ENCODE data around the gene DBN1.

The DBN1 gene

DNA sequence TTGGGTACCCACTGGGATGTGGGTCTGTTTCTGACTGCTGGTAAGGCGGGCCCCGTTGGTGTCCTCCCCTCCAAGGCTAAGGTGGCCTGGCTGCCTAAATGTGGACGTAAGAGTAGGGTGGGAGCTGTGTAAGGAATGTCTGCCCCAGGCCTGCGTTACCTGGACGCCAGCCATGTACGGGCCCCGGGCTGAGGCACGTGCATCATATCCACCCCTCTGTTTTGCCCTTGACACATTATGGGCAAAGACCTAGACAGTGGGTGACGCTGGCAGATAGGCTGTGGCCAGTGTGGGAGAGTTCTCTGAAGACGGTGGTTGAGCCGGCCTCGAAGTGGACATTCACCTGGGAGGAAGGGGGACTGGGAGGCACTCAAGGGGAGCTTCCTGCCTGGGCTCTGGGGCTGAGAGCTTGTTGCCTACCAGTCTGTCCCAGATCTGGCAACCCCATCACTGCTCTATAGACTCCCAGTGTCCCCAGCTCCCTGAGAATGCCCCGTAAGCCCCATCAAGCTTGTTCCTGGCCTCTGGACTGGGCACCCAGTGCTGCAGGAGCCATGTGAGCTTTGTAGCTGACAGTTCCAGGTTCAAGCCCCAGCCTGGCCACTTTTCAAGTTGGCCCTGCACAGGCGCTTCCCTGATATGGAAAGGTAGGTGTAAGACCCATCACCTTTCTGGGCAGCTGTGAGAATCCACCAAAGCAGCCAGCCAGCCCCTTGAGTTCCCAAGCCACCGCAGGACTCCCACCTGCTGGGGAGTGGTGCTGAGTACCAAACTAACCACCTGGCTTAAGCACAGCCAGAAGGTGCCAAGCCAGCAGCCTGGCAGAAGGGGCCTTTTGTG is 30.1 kb downstream of the DBN1 start:
- no peak for DNase-seq (ENCODE audit: low spot score)

DNA sequence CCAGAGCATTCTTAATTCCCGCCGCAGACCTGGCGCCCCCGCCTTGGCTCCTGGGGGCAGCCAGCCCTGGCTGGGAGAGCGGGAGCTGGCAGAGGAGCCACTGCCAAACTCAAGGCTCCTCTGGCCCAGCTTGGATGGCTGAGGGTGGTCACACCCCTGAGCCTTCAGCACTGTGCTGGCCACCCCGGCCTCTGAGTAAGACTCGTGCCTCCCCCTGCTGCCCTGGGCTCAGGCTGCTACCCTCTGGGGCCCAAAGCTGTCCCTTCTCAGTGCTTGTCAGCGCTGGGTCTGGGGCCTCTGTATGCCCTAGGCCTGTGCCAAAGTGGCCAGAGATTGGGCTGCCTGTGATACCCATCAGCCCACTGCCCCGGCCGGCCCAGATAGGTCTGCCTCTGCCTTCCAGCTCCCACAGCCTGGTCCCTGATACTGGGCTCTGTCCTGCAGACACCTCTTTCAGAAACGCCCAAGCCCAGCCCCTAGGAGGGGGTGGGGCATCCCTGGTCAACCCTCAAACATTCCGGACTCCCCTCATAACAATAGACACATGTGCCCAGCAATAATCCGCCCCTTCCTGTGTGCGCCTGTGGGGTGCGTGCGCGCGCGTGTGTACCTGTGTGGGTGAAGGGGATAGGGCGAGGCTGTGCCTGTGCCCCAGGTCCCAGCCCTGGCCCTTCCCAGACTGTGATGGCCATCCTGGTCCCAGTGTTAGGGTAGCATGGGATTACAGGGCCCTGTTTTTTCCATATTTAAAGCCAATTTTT is 31.2 kb downstream of the DBN1 start:
- no peak for DNase-seq (ENCODE audit: low spot score)

GRCh38 chr5:177440990-177441780 is 32.2 kb downstream of the DBN1 start:
- no peak for DNase-seq (ENCODE audit: low spot score)

DNA sequence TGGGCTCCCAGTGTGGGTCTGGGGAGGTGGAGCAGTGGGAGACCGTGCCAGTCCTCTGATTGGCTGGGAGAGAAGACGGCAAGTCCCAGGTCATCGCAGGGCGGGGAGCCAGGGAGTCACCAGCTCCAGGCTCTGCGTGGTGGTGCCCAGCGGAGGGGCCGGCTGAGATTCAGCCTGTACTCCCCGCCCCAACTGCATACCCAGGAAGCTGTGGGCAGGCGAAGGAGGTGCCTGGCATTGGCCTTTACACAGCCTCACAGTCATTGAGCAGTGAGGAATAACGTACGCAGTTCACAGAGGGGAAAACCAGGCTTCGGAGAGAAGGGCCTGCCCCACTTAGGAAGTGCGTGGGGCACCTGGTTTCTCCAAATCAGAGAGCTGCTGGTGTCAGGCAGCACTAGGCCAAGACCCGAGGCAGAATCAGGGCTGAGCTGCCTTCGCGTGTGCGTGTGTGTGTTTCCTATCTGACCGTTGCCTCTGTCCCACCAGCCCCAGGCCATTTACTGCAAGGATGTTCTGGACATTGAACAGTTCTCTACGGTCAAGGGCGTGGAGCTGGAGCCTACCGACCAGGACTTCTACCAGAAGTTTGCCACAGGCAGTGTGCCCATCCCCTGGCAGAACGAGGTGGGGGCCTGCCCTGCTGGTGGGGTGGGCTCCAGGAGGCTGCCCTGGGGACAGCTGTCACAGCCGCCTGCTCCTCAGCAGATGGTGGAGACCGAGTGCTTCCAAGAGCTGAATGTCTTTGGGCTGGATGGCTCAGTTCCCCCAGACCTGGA is 33.0 kb downstream of the DBN1 start:
- no peak for DNase-seq (ENCODE audit: low spot score)

DNA sequence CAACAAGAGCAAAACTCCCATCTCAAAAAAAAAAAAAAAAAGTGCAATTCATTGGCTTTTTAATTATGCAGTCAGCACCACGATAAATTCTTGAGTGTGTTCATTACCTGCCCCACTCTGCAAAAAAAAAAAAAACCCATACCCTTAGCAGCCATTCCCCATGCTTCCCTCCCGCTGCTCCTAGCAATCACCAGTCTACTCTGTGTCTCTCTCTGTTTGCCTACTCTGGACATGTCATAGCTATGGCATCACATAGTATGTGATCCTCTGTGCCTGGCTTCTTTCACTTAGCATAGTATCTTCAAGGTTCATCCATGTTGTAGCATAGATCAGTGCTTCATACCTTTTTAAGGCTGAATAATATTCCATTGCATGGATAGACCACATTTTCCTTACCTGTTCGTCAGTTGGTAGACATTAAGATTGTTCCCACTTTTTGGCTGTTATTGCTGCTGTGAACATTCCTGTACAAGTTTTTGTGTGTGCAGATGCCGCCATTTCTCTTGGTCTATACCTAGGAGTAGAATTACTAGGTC is 33.8 kb downstream of the DBN1 start:
- DNase-seq (ENCODE audit: low spot score): no peak

DNA sequence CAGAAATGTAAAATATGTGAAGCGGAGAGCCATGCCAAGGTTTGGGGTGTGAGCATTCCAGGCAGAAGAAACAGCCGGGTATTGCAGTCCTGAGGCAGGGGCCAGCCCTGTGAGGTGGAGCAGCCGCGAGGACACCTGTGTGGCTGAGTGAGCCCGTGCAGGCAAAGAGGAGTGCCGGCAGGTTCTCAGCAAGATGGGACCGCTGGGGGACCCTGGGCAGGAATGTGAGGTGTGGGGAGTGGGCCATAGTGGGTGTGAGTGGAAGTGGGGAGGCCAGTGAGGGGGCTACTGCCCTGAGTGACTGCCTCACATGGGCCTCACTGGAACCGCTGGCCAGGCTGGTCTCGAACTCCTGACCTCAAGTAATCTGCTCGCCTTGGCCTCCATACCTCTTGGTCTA is 35.0 kb downstream of the DBN1 start:
- DNase-seq (ENCODE audit: low spot score): no peak

DNA sequence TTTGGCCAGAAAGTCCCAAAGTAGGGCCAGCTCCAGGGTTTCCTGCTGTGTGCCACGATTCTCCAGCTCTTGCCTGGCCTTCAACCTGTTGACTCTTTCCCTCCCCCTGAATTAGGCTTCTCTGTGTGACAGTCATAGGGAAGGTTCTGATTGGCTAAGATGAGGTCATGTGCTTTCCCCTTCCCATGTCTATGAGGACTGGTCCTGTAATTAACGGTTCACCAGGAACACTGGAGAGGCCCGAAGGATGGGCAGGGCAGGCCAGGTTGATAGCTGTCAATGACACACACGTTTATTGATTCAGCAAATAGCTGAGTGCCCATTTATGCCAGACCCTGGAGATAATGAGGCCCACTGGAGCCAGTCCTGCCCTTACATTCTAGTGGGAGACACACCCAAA is 35.8 kb downstream of the DBN1 start:
- no peak for DNase-seq (ENCODE audit: low spot score)

DNA sequence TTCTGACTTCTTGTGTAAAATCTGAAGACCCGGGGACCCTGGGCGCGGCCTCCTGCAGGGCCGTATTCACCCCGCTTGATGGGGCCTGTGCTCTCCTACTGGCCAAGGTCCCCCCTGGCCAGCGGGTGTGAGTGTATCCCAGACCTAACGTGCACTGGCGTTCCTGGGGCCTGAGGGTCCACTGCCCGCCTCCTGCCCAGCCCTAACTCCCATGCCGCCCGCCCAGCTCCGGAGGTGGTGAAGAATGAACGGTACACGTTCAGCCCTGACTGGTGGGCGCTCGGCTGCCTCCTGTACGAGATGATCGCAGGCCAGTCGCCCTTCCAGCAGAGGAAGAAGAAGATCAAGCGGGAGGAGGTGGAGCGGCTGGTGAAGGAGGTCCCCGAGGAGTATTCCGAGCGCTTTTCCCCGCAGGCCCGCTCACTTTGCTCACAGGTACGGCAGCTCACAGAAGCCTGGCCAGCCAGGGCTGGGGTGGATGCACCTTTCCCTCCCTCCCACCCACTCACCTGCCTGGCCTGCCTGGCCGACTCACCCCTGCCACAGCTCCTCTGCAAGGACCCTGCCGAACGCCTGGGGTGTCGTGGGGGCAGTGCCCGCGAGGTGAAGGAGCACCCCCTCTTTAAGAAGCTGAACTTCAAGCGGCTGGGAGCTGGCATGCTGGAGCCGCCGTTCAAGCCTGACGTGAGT is 37.4 kb downstream of the DBN1 start:
- DNase-seq (ENCODE audit: low spot score): no peak

DNA sequence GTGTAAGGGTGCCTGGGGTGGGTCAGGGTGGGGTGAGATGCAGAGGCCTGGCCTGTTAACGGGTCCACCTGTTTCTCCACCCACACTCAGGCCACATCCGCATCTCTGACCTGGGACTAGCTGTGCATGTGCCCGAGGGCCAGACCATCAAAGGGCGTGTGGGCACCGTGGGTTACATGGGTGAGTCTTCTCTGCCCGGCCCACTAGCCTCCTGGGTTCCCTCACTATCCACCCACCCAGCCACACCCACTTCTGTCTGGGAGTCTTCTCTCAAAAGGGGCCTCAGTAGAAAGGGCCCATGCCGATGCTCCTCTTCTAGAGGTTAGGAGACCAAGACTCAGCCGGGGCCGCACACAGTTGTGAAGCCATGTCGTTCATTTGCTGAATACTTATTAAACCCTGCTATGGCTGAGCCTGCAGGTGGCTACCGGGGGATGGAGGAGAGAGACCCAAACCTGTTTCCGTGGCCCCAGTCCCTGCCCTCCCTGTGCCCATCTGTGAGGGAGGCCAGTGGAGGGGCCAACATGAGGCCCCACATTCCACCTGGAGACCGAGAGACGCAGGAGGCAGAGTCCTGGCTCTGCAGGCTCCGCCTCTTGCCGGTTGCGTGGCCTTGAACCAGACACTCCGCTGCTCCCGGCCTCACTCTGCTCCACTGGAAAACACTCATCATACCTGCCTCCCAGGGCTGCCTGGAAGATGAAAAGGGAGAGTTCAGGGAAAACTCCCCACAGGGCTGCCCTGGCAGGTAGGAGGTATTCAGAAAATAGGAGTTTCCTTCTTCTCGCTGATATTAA is 38.3 kb downstream of the DBN1 start:
- no peak for DNase-seq (ENCODE audit: low spot score)

GRCh38 chr5:177434437-177434836 is 39.0 kb downstream of the DBN1 start:
- no peak for DNase-seq (ENCODE audit: low spot score)

GRCh38 chr5:177433658-177434217 is 39.7 kb downstream of the DBN1 start:
- DNase-seq (ENCODE audit: low spot score): no peak

GRCh38 chr5:177432839-177433657 is 40.4 kb downstream of the DBN1 start:
- no peak for DNase-seq (ENCODE audit: low spot score)

- no peak for DNase-seq (ENCODE audit: low spot score)
Measured at GRCh38 chr5:177432143-177432838, 41.1 kb downstream of the DBN1 start.

DNA sequence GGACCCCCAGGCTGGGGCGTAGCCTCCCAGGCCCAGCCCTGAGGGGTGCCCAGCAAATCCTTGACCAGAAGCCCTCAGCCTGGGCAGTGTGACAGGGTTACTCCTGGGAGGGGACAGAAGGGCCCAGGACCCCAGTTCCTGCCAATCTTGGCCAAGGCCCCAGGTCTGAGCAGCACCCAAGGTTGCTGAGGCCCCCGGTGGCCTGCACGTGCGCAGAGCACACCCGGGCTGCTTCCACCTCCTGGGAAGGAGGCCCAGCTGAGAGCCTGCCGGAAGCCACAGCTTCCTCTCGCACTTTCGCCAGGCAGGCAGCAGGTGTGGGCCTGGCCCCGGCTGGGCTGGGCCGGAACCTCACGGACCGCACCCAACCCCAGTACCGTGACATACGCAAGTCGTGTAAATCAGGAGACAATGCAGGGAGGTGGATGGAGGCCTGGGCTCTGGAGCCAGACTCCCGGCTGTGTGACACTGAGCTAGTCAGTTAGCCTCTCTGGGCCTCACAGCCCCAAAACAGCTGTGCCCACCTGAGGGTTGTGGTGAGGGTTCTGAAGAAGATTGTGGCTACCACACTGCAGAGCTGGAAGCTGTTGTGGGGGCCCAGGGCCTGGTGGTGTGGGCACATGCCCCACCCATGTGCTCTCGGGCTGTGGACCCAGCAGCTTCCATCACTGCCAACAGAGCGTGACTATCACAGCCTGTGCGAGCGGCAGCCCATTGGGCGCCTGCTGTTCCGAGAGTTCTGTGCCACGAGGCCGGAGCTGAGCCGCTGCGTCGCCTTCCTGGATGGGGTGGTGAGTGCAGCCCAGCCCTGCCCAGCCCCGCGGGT is 41.9 kb downstream of the DBN1 start:
- DNase-seq (ENCODE audit: low spot score): no peak

GRCh38 chr5:177430972-177431316 is 42.5 kb downstream of the DBN1 start:
- DNase-seq (ENCODE audit: low spot score): no peak

DNA sequence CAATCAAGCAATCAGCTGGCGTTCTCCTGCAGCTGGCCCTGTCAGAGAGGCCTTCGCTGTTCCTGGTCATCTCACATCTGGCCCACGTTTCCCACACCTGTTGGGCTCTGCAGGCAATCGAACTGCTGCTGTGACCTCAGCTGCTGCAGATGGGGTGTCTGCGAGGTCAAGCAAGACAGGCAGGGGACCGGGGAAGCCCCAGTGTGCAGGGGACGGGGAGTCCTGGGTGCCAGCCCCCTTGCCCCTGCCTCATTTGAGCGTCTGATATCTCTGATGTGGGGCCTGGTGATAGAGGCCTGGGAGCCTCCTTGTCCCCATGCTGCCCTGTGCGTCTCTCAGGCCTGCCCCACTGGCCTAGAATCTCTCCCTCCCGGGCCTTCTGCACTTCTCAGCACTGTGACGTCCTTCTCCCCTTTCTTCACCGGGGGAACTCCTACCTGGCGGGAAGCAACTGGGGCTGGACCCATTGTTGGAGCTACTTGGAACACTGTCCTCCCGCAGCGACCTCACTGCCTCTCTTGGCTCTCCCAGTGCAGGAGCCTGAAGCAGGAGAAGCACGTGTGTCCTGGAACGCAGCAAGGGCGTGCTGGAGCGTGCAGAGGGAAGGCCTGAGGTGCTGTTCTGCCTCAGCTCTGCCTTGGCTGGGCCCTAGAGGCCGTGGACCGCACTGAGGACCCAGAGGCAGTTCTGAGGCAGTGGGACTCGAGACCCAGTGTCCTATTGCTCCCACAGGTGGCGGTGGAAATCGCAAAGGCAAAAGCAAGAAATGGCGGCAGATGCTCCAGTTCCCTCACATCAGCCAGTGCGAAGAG is 43.1 kb downstream of the DBN1 start:
- no peak for DNase-seq (ENCODE audit: low spot score)

All from hematopoietic multipotent progenitor cell treated with erythropoietin and hydrocortisone succinate and interleukin-3 and kit ligand, for 17 days (in vitro differentiated cells).